ENCODE measurements around the gene C1QTNF8.

DNA sequence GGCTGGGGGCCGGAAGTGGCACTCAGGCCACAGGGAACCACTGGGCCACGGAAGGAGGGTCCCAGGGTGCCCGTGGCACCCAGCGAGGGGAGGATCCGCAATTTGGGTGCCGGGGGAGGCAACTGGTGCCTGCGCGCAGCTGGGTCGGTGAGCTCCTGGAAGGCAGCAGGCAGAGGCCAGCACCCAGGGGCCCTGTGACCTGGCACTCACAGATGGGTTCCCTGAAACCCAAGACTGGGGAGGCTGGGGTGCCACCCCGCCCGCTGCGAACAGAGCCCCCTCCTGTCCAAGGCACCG is 22.8 kb downstream of the C1QTNF8 start:
- TF ChIP-seq, protein P1, sequence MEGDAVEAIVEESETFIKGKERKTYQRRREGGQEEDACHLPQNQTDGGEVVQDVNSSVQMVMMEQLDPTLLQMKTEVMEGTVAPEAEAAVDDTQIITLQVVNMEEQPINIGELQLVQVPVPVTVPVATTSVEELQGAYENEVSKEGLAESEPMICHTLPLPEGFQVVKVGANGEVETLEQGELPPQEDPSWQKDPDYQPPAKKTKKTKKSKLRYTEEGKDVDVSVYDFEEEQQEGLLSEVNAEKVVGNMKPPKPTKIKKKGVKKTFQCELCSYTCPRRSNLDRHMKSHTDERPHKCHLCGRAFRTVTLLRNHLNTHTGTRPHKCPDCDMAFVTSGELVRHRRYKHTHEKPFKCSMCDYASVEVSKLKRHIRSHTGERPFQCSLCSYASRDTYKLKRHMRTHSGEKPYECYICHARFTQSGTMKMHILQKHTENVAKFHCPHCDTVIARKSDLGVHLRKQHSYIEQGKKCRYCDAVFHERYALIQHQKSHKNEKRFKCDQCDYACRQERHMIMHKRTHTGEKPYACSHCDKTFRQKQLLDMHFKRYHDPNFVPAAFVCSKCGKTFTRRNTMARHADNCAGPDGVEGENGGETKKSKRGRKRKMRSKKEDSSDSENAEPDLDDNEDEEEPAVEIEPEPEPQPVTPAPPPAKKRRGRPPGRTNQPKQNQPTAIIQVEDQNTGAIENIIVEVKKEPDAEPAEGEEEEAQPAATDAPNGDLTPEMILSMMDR (IDR thresholded peaks at IDR 0.05), result no peak
- TF ChIP-seq POLR2A (IDR thresholded peaks at IDR 0.05), result no peak

Data from Peyer's patch (tissue), 4 donors.